ENCODE results near the gene RSF1. TPM values are rescaled to one million over a fixed set of nuclear protein-coding genes. Genes with fewer than 3 reads are reported as not detected.

RSF1 gene
- total and polyA plus RNA-seq, 2 donors (not counting 1 experiment from before 2014, with no cell fraction given) = 4.8 to 104 TPM

DNA sequence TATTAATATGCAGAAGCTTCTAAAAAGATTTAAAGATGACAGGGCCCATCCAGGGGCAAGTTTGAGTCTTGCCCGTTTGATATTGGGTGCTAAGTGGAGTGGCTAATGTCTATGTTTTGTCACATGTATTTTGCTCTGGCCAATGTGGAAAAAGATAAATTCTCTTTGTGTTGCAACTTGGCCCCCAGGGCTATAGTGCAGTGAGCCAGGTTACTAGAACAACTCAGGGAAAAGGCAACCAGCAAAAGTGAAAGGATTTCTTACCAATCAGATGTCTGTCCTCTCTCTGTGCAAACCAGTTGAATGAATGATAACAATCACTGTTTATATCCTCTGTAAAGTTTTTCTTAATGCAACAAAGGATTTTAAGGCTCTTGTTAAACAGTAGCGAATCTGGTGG lies 178.3 kb downstream of the RSF1 start:
- POLR2A ChIA-PET = no interaction called here
- no peak overlapping the region for H3K4me3 Mint-ChIP-seq
- ATAC-seq (ENCODE audit: low read depth) (no peak), DNase-seq (no peak)
- H3K27ac Mint-ChIP-seq = no peak overlapping the region
- H3K4me3 ChIP-seq (ENCODE audit: control extremely low read depth in 1 of 5, extremely low read depth in 1 of 5, insufficient read depth in 1 of 5, low read depth in 2 of 5, low read length in 4 of 5) = no peak overlapping the region
- CTCF ChIA-PET = no interaction called here
- H3K9me3 Mint-ChIP-seq (ENCODE audit: insufficient read depth) = no peaks in the 10 kb centered on the region
- H3K36me3 ChIP-seq (replicated peaks in 1 of 2; ENCODE audit: control extremely low read depth in 1 of 2, control insufficient read depth in 1 of 2, extremely low read depth in 1 of 2, insufficient read depth in 2 of 2, low read length in 1 of 2) = no peaks in the 10 kb centered on the region
- no peak overlapping the region for H3K9ac ChIP-seq (ENCODE audit: low read length)
- H3K4me1 Mint-ChIP-seq = peaks cover 11% of the 10 kb centered on the region
- peaks cover 15% of the 10 kb centered on the region for H3K27me3 Mint-ChIP-seq
- TF ChIP-seq, protein P1, sequence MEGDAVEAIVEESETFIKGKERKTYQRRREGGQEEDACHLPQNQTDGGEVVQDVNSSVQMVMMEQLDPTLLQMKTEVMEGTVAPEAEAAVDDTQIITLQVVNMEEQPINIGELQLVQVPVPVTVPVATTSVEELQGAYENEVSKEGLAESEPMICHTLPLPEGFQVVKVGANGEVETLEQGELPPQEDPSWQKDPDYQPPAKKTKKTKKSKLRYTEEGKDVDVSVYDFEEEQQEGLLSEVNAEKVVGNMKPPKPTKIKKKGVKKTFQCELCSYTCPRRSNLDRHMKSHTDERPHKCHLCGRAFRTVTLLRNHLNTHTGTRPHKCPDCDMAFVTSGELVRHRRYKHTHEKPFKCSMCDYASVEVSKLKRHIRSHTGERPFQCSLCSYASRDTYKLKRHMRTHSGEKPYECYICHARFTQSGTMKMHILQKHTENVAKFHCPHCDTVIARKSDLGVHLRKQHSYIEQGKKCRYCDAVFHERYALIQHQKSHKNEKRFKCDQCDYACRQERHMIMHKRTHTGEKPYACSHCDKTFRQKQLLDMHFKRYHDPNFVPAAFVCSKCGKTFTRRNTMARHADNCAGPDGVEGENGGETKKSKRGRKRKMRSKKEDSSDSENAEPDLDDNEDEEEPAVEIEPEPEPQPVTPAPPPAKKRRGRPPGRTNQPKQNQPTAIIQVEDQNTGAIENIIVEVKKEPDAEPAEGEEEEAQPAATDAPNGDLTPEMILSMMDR (IDR thresholded peaks at IDR 0.05) = no peak
- no peak for TF ChIP-seq EZH2 (IDR thresholded peaks at IDR 0.05; ENCODE audit: borderline replicate concordance, insufficient read depth, low read depth, low read length, poor library complexity, severe bottlenecking)
- WGBS (ENCODE audit: insufficient coverage) = 100% methylated on average over 1 of the region's 2 CpGs
- peaks cover 4 to 5% of the 10 kb centered on the region in 2 donors for H3K4me1 ChIP-seq (ENCODE audit: control insufficient read depth in 2 of 2, insufficient read depth in 2 of 2, low read length in 2 of 2)
- peaks cover 0 to 3% (median 2%) of the 10 kb centered on the region in 3 donors for H3K9me3 ChIP-seq (ENCODE audit: control extremely low read depth in 1 of 3, control insufficient read depth in 2 of 3, insufficient read depth in 1 of 3, low read length in 2 of 3)
- H3K4me2 ChIP-seq (replicated peaks; ENCODE audit: low read depth, low read length, poor library complexity, severe bottlenecking) = no peak overlapping the region
- peaks cover 16% of the 10 kb centered on the region for H3K79me2 ChIP-seq (ENCODE audit: control insufficient read depth, insufficient read depth, low read length)
- intact Hi-C loops (cut with micrococcal nuclease) = no loop called here
- H4K20me1 ChIP-seq (ENCODE audit: control insufficient read depth, insufficient read depth, low read length, poor library complexity, severe bottlenecking) = no peaks in the 10 kb centered on the region
- no peak overlapping the region for H3K27ac ChIP-seq (ENCODE audit: low read length in 2 of 2)
- peaks cover 0 to 7% (median 0%) of the 10 kb centered on the region in 4 experiments for H3K27me3 ChIP-seq (replicated peaks in 1 of 4; ENCODE audit: control extremely low read depth in 1 of 4, control insufficient read depth in 3 of 4, insufficient read depth in 4 of 4, low read length in 3 of 4)
- H2AFZ ChIP-seq (ENCODE audit: insufficient read depth, low read depth, low read length, poor library complexity, severe bottlenecking) = no peak overlapping the region

DNA sequence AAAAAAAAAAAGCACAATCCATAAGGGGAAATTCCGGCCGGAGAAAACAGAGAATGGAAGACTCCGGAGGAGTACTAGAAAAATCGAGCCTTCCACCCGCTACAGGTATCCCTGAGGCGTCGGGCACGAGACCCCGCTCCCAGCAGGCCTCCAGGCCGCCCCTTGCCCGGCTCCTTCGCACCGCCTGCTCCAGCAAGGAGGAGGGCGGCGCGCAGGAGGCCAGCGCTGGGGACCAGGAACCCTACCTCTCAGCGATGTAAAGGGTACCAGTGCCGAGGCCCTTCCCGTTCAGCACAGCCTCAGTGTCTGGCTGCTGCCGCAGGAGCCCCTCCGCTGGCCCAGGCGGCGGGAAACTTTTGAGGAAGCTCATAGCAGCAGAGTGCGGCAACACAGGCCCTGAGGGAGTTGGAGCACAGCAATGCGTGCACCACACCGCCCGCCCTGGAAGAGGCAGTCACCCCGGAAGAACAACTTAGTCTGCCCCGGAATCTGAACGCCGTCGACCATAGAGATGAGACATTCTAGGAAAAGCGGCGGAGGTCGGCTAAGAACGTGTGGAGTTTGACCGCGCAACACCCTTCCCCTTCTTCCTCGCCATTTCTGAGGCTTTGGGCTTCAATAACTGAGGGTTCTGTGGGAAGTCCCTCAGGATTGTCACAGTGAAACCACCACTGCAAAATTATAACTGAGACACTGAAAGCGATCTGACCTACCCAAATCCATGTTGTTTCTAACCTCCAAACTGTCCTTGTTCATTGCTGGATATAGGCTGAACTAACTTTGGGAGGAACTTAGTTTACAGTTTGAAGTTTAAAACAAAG lies 183.0 kb downstream of the RSF1 start, which contains the start of gene CLNS1A:
TSS of gene CLNS1A (minus strand) at position 450 of the 821 bp plus-strand sequence. CDS start at position 370, 80 bp downstream.
- Histone ChIP-seq H3K4me2 (replicated peaks; ENCODE audit: low read depth, low read length, poor library complexity, severe bottlenecking) (peak within 1 kb of the TSS; percentile 80), H3K36me3 (replicated peaks in 1 of 2; ENCODE audit: control extremely low read depth in 1 of 2, control insufficient read depth in 1 of 2, extremely low read depth in 1 of 2, insufficient read depth in 2 of 2, low read length in 1 of 2) (no peaks in the 10 kb centered on the region), H2AFZ (ENCODE audit: insufficient read depth, low read depth, low read length, poor library complexity, severe bottlenecking) (peak within 1 kb of the TSS; percentile 93), H3K27ac (ENCODE audit: low read length in 2 of 2) (peak within 1 kb of the TSS; percentile 61 to 78), H3K4me3 (ENCODE audit: control extremely low read depth in 1 of 5, extremely low read depth in 1 of 5, insufficient read depth in 1 of 5, low read depth in 2 of 5, low read length in 4 of 5) (peak within 1 kb of the TSS; percentile 58 to 85 (median 84)), H3K9ac (ENCODE audit: low read length) (peak within 1 kb of the TSS; percentile 92), H3K27me3 (replicated peaks in 1 of 4; ENCODE audit: control extremely low read depth in 1 of 4, control insufficient read depth in 3 of 4, insufficient read depth in 4 of 4, low read length in 3 of 4) (no peaks in the 10 kb centered on the region), H3K79me2 (ENCODE audit: control insufficient read depth, insufficient read depth, low read length) (peaks cover 57% of the 10 kb centered on the region), H4K20me1 (ENCODE audit: control insufficient read depth, insufficient read depth, low read length, poor library complexity, severe bottlenecking) (peaks cover 8% of the 10 kb centered on the region), H3K4me1 (ENCODE audit: control insufficient read depth in 2 of 2, insufficient read depth in 2 of 2, low read length in 2 of 2) (peaks cover 17 to 23% of the 10 kb centered on the region in 2 donors), H3K9me3 (ENCODE audit: control extremely low read depth in 1 of 3, control insufficient read depth in 2 of 3, insufficient read depth in 1 of 3, low read length in 2 of 3) (peaks cover 0 to 3% (median 2%) of the 10 kb centered on the region in 3 donors)
- ATAC-seq (ENCODE audit: low read depth) (peak; percentile 99), DNase-seq (peak; percentile 89)
- TF ChIP-seq EZH2 (IDR thresholded peaks at IDR 0.05; ENCODE audit: borderline replicate concordance, insufficient read depth, low read depth, low read length, poor library complexity, severe bottlenecking) = no peak
- TF ChIP-seq, protein P1 (IDR thresholded peaks at IDR 0.05) = no peak
- intact Hi-C loops (cut with micrococcal nuclease) = loop anchor here (1.0 to 5.0 kb wide), 3 partner anchors 165 to 357 kb away; partner anchors contain the start of genes INTS4, PAK1 and RSF1
- Mint-ChIP-seq H3K9me3 (ENCODE audit: insufficient read depth) (no peaks in the 10 kb centered on the region), H3K27ac (peak within 1 kb of the TSS; percentile 96), H3K27me3 (no peaks in the 10 kb centered on the region), H3K4me1 (peaks cover 36% of the 10 kb centered on the region), H3K4me3 (peak within 1 kb of the TSS; percentile 98)
- ChIA-PET CTCF (interaction anchor here (2.2 kb wide), 1 partner anchor 19 kb away, joined by 5 read pairs; no protein-coding TSS in a partner anchor), POLR2A (no interaction called here)
- under 1% methylated on average over 40 of the region's 41 CpGs for WGBS (ENCODE audit: insufficient coverage)

Data from B cell (primary cell).